ENCODE data around the gene MBOAT1. TPM values are rescaled to one million over a fixed set of nuclear protein-coding genes. Genes with fewer than 3 reads are reported as not detected.

Gene MBOAT1
- total and polyA plus RNA-seq, 2 experiments from 2014 or later, result 0.74 to 10.4 TPM

DNA sequence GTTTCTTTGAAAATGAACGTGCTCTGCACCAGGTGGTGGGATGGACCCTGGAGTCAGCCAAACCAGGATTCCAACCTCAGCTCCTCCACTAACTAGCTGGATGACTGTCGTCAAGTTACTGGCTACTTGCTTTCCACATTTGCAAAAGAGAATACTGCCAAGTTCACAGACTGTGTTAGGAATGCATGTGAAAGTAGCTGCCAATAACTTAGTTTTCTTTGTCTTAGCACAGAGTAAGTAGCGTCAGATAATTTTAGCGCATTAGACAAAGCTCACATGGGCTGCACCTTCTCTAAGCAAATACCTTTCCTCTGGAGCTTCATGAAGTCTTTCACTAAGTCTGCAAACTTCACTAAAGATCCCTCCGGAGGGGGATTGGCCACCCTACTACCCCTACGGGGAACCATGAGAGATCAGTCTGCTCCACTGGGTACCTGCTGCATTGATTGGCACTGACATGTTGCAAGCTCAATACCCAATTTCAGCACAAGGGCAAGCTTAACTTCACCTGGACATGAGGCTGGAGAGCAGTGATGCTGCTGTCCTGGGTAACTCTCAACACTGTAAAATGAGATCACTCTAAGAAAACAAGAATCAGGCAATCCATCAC lies 113.9 kb downstream of the MBOAT1 start:
- no peaks in the 10 kb centered on the region for H3K36me3 ChIP-seq (replicated peaks; ENCODE audit: insufficient read depth, low read depth)
- no peaks in the 10 kb centered on the region for H3K9me3 ChIP-seq (ENCODE audit: low read depth)
- TF ChIP-seq EZH2phosphoT487 (IDR thresholded peaks at IDR 0.05; ENCODE audit: low read depth, severe bottlenecking, unreplicated experiment), result no peak
- TF ChIP-seq EZH2 (IDR thresholded peaks at IDR 0.05; ENCODE audit: borderline replicate concordance), result no peak
- no peak for TF ChIP-seq CTCF (IDR thresholded peaks at IDR 0.05; ENCODE audit: poor library complexity)
- H4K20me1 ChIP-seq (ENCODE audit: insufficient read depth, poor library complexity, severe bottlenecking), result no peaks in the 10 kb centered on the region
- no peaks in the 10 kb centered on the region for H3K27me3 ChIP-seq
- H3K27ac ChIP-seq, result no peak overlapping the region
- H3K4me1 ChIP-seq (ENCODE audit: insufficient read depth), result no peaks in the 10 kb centered on the region
- H3K9me2 ChIP-seq (replicated peaks; ENCODE audit: insufficient read depth), result no peaks in the 10 kb centered on the region
- DNase-seq (ENCODE audit: low spot score), result no peak
- H2AFZ ChIP-seq, result no peak overlapping the region
- no peak overlapping the region for H3K4me2 ChIP-seq
- H3K4me3 ChIP-seq, result no peak overlapping the region
- 85% methylated on average over 6 of the region's 6 CpGs for whole genome bisulfite sequencing (ENCODE audit: low lambda C conversion rate, missing lambda C conversion rate)
- no peaks in the 10 kb centered on the region for H3K79me2 ChIP-seq

GRCh38 chr6:20096536-20096935 lies 115.7 kb downstream of the MBOAT1 start:
- Histone ChIP-seq H3K4me2 (no peak overlapping the region), H3K4me3 (no peak overlapping the region), H3K4me1 (ENCODE audit: insufficient read depth) (no peaks in the 10 kb centered on the region), H3K36me3 (replicated peaks; ENCODE audit: insufficient read depth, low read depth) (no peaks in the 10 kb centered on the region), H3K27ac (no peak overlapping the region), H3K79me2 (no peaks in the 10 kb centered on the region), H4K20me1 (ENCODE audit: insufficient read depth, poor library complexity, severe bottlenecking) (no peaks in the 10 kb centered on the region), H3K27me3 (no peaks in the 10 kb centered on the region), H3K9me2 (replicated peaks; ENCODE audit: insufficient read depth) (no peaks in the 10 kb centered on the region), H3K9me3 (ENCODE audit: low read depth) (no peaks in the 10 kb centered on the region), H2AFZ (no peak overlapping the region)
- 95% methylated on average over 6 of the region's 6 CpGs for WGBS (ENCODE audit: low lambda C conversion rate, missing lambda C conversion rate)
- no peak for DNase-seq (ENCODE audit: low spot score)
- TF ChIP-seq CTCF (IDR thresholded peaks at IDR 0.05; ENCODE audit: poor library complexity) (no peak), EZH2 (IDR thresholded peaks at IDR 0.05; ENCODE audit: borderline replicate concordance) (no peak), EZH2phosphoT487 (IDR thresholded peaks at IDR 0.05; ENCODE audit: low read depth, severe bottlenecking, unreplicated experiment) (no peak)

DNA sequence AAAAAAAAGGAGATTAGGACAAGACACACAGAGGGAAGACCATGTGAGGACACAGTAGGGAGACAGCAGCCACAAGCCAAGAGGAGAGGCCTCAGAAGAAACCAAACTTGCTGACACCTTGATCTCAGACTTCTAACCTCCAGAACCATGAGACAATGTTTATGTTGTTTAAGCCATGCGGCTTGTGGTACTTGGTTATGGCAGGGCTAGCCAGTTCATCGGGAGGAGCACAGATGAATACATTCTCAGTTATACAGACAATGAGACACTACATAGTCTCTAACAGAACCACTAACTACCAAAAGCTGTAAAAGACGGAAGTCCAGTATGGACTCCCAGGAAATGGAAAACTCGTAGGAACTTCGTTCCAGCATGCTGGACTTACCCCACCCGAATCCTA lies 116.8 kb downstream of the MBOAT1 start:
- no peaks in the 10 kb centered on the region for H3K36me3 ChIP-seq (replicated peaks; ENCODE audit: insufficient read depth, low read depth)
- H3K9me2 ChIP-seq (replicated peaks; ENCODE audit: insufficient read depth), result no peaks in the 10 kb centered on the region
- no peak overlapping the region for H2AFZ ChIP-seq
- H3K4me2 ChIP-seq, result no peak overlapping the region
- H3K9me3 ChIP-seq (ENCODE audit: low read depth), result no peaks in the 10 kb centered on the region
- H4K20me1 ChIP-seq (ENCODE audit: insufficient read depth, poor library complexity, severe bottlenecking), result no peaks in the 10 kb centered on the region
- H3K4me1 ChIP-seq (ENCODE audit: insufficient read depth), result no peaks in the 10 kb centered on the region
- WGBS (ENCODE audit: low lambda C conversion rate, missing lambda C conversion rate), result over 99% methylated on average over 6 of the region's 6 CpGs
- no peak for DNase-seq (ENCODE audit: low spot score)
- no peaks in the 10 kb centered on the region for H3K27me3 ChIP-seq
- no peak overlapping the region for H3K27ac ChIP-seq
- H3K4me3 ChIP-seq, result no peak overlapping the region
- TF ChIP-seq EZH2phosphoT487 (IDR thresholded peaks at IDR 0.05; ENCODE audit: low read depth, severe bottlenecking, unreplicated experiment), result no peak
- no peak for TF ChIP-seq EZH2 (IDR thresholded peaks at IDR 0.05; ENCODE audit: borderline replicate concordance)
- TF ChIP-seq CTCF (IDR thresholded peaks at IDR 0.05; ENCODE audit: poor library complexity), result no peak
- no peaks in the 10 kb centered on the region for H3K79me2 ChIP-seq

All from hepatocyte (in vitro differentiated cells).